Type B pancreatic cell (in vitro differentiated cells): ENCODE results near the gene SLC2A2. TPM values are rescaled to one million over a fixed set of nuclear protein-coding genes. Genes with fewer than 3 reads are reported as not detected.

Source experiments
- DNase-seq: peaks from one replicate; pipeline ENCODE4 v3.0.0; 2021; ENCODE audit warnings: mixed read lengths; ENCODE audit not compliant: unreplicated experiment; ENCODE audit errors: extremely low spot score
- H3K27ac Mint-ChIP-seq: 2 replicates; pipeline ENCODE4 v1.8.0; 2021; ENCODE audit warnings: mild to moderate bottlenecking, mixed read lengths
- H3K27me3 Mint-ChIP-seq: 2 replicates; pipeline ENCODE4 v1.8.0; 2021; ENCODE audit warnings: mixed read lengths
- H3K36me3 Mint-ChIP-seq: 2 replicates; pipeline ENCODE4 v1.8.0; 2021; ENCODE audit warnings: mixed read lengths
- H3K4me1 Mint-ChIP-seq: one replicate; pipeline ENCODE4 v1.8.0; 2021; ENCODE audit warnings: mixed read lengths; ENCODE audit not compliant: unreplicated experiment
- H3K4me3 Mint-ChIP-seq: 2 replicates; pipeline ENCODE4 v1.8.0; 2021; ENCODE audit warnings: mild to moderate bottlenecking, mixed read lengths
- H3K9me3 Mint-ChIP-seq: 2 replicates; pipeline ENCODE4 v1.8.0; 2021; ENCODE audit warnings: mixed read lengths
- total RNA-seq: library from RNA; stranded (reverse); gene quantifications from 2 replicates; pipeline ENCODE4 v1.2.1, GENCODE V29; 2021; ENCODE audit warnings: low replicate concordance
- TF ChIP-seq, protein P1 (sequence below): fragments of 200-600 bp; sonication (generic); conservative IDR thresholded peaks from 2 replicates; pipeline ENCODE4 v1.5.0; 2021; ENCODE audit warnings: antibody characterized with exemption, mild to moderate bottlenecking

Gene SLC2A2
- total RNA-seq, 1 donor from 2014 or later: 5.7 TPM

DNA sequence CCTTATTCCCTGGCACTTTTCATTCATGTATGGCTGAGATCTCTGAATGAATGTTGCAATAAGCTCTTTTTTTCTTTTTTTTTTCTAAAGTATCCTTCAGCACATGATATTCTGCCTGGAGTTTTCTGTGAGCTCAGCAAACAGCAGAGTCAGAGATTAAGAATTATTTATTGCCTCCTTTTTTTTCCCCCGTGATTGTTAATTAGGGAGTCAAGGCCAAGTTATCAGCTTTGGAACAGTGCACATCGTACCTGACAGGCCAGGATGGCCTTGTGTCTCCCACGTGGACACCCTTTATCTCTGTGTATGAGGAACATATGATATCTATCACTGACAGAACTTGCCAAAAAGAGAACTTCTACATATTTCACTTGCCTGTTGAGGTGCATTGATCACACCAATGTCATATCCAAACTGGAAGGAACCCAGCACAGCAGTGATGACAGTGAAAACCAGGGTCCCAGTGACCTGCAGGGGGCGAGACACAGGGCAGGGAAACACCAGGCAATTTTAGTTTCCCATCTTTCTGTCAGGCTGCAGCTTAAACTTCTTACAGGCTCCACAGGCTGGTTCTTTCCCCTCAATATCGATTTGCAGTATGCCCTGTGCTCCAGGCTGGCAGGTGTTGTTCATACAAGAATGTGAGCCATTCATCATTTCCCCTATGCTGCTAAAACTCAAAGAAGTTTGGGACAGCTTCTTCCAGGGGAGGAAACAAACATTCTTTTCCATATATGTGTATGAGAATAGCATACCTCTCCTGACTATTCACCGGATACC, 8.2 kb downstream of the SLC2A2 start:
- no peak for DNase-seq
- H3K27ac Mint-ChIP-seq: no peak overlapping the region
- H3K4me3 Mint-ChIP-seq: no peak overlapping the region
- no peaks in the 10 kb centered on the region for H3K4me1 Mint-ChIP-seq
- no peaks in the 10 kb centered on the region for H3K9me3 Mint-ChIP-seq
- no peaks in the 10 kb centered on the region for H3K27me3 Mint-ChIP-seq
- H3K36me3 Mint-ChIP-seq: no peaks in the 10 kb centered on the region
- TF ChIP-seq, protein P1, sequence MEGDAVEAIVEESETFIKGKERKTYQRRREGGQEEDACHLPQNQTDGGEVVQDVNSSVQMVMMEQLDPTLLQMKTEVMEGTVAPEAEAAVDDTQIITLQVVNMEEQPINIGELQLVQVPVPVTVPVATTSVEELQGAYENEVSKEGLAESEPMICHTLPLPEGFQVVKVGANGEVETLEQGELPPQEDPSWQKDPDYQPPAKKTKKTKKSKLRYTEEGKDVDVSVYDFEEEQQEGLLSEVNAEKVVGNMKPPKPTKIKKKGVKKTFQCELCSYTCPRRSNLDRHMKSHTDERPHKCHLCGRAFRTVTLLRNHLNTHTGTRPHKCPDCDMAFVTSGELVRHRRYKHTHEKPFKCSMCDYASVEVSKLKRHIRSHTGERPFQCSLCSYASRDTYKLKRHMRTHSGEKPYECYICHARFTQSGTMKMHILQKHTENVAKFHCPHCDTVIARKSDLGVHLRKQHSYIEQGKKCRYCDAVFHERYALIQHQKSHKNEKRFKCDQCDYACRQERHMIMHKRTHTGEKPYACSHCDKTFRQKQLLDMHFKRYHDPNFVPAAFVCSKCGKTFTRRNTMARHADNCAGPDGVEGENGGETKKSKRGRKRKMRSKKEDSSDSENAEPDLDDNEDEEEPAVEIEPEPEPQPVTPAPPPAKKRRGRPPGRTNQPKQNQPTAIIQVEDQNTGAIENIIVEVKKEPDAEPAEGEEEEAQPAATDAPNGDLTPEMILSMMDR: peak; percentile 55

DNA sequence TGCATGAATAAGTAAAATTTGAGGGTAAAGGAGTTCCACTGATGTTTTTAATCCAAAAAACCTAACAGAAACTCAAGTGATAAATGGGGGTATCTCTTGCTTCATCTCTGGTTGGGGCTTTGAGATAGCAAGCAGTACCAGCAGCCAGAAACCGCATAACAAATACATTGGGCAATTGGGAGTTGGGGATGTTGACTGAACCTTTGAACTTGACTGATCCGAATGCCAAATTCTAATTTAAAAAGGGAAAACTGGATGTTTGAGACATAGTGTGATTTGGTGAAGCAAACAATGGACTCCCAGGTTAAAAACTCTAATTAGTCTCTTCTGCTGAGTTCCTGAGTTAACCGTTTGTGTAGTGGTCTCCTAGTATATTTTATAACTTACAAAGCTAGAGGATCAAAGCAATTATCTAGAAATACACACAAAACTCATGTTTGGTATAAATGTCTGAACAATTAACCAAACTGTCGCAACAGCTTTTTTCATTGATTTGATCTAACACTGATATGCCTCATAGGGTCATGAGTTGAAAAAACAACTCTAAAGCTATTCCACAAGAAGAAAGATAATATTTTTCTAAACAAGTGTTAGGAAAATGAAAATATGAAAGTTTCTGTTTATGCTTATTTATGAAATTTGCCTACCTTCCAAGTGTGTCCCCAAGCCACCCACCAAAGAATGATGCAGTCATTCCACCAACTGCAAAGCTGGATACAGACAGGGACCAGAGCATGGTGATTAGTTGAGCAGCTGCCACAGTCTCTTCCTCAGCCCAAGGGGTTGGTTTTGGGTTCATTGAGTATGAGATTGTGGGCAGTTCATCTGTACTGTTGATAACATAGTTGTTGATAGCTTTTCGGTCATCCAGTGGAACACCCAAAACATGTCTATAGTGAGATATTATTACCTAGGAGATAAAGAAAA, 12.4 kb downstream of the SLC2A2 start:
- Mint-ChIP-seq H3K9me3 (no peaks in the 10 kb centered on the region), H3K4me3 (no peak overlapping the region), H3K27ac (no peak overlapping the region), H3K27me3 (no peaks in the 10 kb centered on the region), H3K36me3 (no peaks in the 10 kb centered on the region), H3K4me1 (no peaks in the 10 kb centered on the region)
- no peak for DNase-seq
- TF ChIP-seq, protein P1: no peak

DNA sequence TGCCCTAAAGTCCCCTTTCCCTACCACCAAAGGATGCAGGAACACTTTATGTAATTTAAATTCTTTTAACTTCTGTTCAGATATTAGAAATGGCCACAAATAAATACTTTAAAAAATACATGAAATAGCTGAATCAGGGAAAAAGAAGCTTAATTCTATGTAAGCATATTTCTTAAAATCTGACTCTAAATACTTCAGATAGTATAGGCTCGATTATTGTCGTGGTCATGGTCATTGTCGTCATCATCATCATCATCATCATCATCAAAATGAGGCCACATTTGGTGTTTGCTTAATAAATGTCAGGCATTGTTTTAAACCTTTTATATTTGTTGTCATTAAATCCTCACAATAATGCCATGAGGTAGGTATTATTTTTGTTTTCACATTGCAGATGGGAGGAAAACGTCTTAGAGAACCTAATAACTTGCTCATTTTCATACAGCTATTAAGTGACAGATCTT, 14.6 kb downstream of the SLC2A2 start:
- H3K9me3 Mint-ChIP-seq: no peaks in the 10 kb centered on the region
- no peaks in the 10 kb centered on the region for H3K36me3 Mint-ChIP-seq

DNA sequence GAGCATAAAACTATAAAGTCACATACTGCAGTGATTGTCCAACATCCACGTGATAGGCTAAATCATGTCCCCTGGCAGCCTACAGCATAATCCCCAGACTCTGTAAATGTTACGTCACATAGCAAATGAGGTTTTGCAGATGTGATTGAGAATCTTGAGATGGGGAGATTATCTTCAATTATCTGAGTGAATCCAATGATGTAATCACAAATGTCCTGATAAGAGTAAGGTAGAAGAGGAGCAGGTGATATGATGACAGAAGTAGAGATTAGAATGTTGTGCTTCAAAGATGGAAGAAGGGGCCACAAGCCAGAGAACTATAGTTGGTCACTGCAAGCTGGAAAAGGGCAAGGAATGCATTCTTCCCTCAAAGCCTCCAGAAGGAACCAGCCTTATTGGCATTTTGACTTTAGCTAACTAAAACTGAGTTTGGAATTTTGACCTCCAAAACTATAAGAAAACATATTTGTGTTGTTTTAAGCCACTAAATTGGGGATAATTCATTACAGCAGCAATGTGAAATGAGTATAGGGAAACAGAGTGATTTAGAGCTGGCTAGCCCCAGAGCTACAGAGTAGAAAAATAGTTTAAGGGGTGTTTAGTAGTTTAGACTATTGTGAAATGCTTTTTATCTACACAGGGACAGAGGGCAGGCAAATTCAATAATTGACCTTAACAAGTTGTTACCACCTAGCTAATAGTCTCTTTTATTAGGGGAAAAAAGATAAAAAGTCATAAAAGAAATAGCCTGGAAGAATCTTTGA, 15.2 kb downstream of the SLC2A2 start:
- DNase-seq: no peak
- no peaks in the 10 kb centered on the region for H3K27me3 Mint-ChIP-seq
- no peak overlapping the region for H3K27ac Mint-ChIP-seq
- no peaks in the 10 kb centered on the region for H3K9me3 Mint-ChIP-seq
- H3K4me3 Mint-ChIP-seq: no peak overlapping the region
- no peaks in the 10 kb centered on the region for H3K4me1 Mint-ChIP-seq
- H3K36me3 Mint-ChIP-seq: no peaks in the 10 kb centered on the region
- TF ChIP-seq, protein P1: no peak

More for the DNA sequence above, 14.6 kb downstream of the SLC2A2 start:
- no peak for DNase-seq
- no peak overlapping the region for H3K27ac Mint-ChIP-seq
- TF ChIP-seq, protein P1: no peak
- no peaks in the 10 kb centered on the region for H3K4me1 Mint-ChIP-seq
- no peaks in the 10 kb centered on the region for H3K27me3 Mint-ChIP-seq
- no peak overlapping the region for H3K4me3 Mint-ChIP-seq

DNA sequence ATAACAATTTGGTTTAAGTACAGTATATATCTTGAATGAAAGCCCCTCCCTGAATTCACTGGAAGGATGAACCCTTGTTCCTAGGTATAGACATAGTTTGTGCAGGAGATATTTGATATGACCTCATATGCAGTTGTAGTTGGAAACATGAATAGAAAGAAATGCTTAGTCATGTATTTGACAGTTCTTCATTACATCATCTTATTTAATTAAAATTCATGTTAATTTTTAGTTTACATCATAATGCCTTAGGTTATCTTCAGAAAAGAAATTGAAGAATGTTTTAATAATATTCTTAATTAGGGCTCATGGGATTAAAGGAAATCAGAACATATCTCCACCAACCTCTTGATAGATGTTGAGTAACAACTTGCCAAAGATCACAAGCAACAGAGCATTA, 19.2 kb downstream of the SLC2A2 start:
- H3K9me3 Mint-ChIP-seq: no peaks in the 10 kb centered on the region
- H3K27ac Mint-ChIP-seq: no peak overlapping the region
- no peak overlapping the region for H3K4me3 Mint-ChIP-seq
- TF ChIP-seq, protein P1: no peak
- DNase-seq: no peak
- no peaks in the 10 kb centered on the region for H3K4me1 Mint-ChIP-seq
- no peaks in the 10 kb centered on the region for H3K36me3 Mint-ChIP-seq
- H3K27me3 Mint-ChIP-seq: no peaks in the 10 kb centered on the region
